Mucosa of descending colon (tissue), 3 donors: ENCODE data around the gene PHC3. TPM values are rescaled to one million over a fixed set of nuclear protein-coding genes. Genes with fewer than 3 reads are reported as not detected.
A peak's percentile ranks its signal among the peaks of the same experiment; 100 is the strongest.

ENCODE experiments used
- ATAC-seq: fragments of 200-7000 bp; cut with Tn5 transposase; one replicate; pipeline ENCODE4 v1.9.1; 2020; ENCODE audit warnings: mild to moderate bottlenecking, moderate library complexity
- DNase-seq, 3 donors: peaks; one replicate each; pipeline ENCODE4 v3.0.0-alpha.2; 2020
- H3K36me3 ChIP-seq: fragments of 200-600 bp; one replicate; pipeline ENCODE4 v1.8.0; 2021; ENCODE audit warnings: low read depth, mild to moderate bottlenecking
- H3K4me1 ChIP-seq: fragments of 200-600 bp; one replicate; pipeline ENCODE4 v1.8.0; 2021; ENCODE audit warnings: low read depth, mild to moderate bottlenecking
- H3K4me3 ChIP-seq: fragments of 200-600 bp; one replicate; pipeline ENCODE4 v1.8.0; 2021; ENCODE audit warnings: mild to moderate bottlenecking
- H3K9me3 ChIP-seq: fragments of 200-600 bp; one replicate; pipeline ENCODE4 v1.8.0; 2021; ENCODE audit warnings: mild to moderate bottlenecking
- CTCF ChIP-seq: fragments of 200-600 bp; IDR thresholded peaks from one replicate; pipeline ENCODE4 v1.8.0; 2022; ENCODE audit warnings: antibody characterized with exemption, mild to moderate bottlenecking
- intact Hi-C, 2 donors: fragments of 100-400 bp; cut with DNase I in 1 of 2; cut with micrococcal nuclease in 1 of 2; formaldehyde crosslinking; loops; one replicate each; pipeline versions ENCODE4 v1.11.0 to v1.11.1; 2022; cut with DNase I, micrococcal nuclease
- total RNA-seq, 3 donors: library from RNA; stranded (reverse); fragmentation: NEBNext Ultra II Directional in 2 of 3; extraction: Animal tissue kit (Norgen Biotek cat#: 25700) in 2 of 3; gene quantifications; one replicate each; pipeline versions ENCODE4 v1.2.1 to v1.2.4, GENCODE V29; 2021 to 2023
- donor health status: DM: no; HTN: no; CAD: no; lungs with moderate emphysema.
- donor health status: DM: no; HTN: no; CAD: no.
- donor health status: DM: no; HTN: yes; CAD: no.

The PHC3 gene
- total RNA-seq, 3 donors from 2014 or later = 54.2 to 96.7 (median 58.0) TPM

- intact Hi-C loops = no loop called here
- ATAC-seq (no peak), DNase-seq (no peak)
- Histone ChIP-seq H3K4me1 (peaks cover 19% of the 10 kb centered on the region), H3K9me3 (no peaks in the 10 kb centered on the region), H3K36me3 (no peaks in the 10 kb centered on the region), H3K4me3 (no peak overlapping the region)
- TF ChIP-seq CTCF = no peak
Measured at GRCh38 chr3:170154084-170154483, 27.4 kb downstream of the PHC3 start.

- intact Hi-C loops = no loop called here
- no peak overlapping the region for H3K4me3 ChIP-seq
- no peaks in the 10 kb centered on the region for H3K9me3 ChIP-seq
- no peak for TF ChIP-seq CTCF
- no peaks in the 10 kb centered on the region for H3K36me3 ChIP-seq
- peaks cover 19% of the 10 kb centered on the region for H3K4me1 ChIP-seq
- DNase-seq (no peak), ATAC-seq (no peak)
Measured at GRCh38 chr3:170151536-170151935, 30.0 kb downstream of the PHC3 start.

- peaks cover 4% of the 10 kb centered on the region for H3K4me1 ChIP-seq
- no peaks in the 10 kb centered on the region for H3K9me3 ChIP-seq
- H3K4me3 ChIP-seq = no peak overlapping the region
- ATAC-seq (no peak), DNase-seq (no peak)
- no peak for TF ChIP-seq CTCF
- intact Hi-C loops = no loop called here
- no peaks in the 10 kb centered on the region for H3K36me3 ChIP-seq
Measured at GRCh38 chr3:170149016-170149415, 32.5 kb downstream of the PHC3 start.

GRCh38 chr3:170145278-170145677, 36.3 kb downstream of the PHC3 start:
- Histone ChIP-seq H3K9me3 (no peaks in the 10 kb centered on the region), H3K36me3 (no peaks in the 10 kb centered on the region), H3K4me1 (no peaks in the 10 kb centered on the region), H3K4me3 (no peak overlapping the region)
- intact Hi-C loops = no loop called here
- DNase-seq (no peak), ATAC-seq (no peak)
- no peak for TF ChIP-seq CTCF

- no peak overlapping the region for H3K4me3 ChIP-seq
- ATAC-seq = peak; percentile 38
- no peaks in the 10 kb centered on the region for H3K36me3 ChIP-seq
Measured at GRCh38 chr3:170144437-170144843, 37.1 kb downstream of the PHC3 start.

More at GRCh38 chr3:170144437-170144843, 37.1 kb downstream of the PHC3 start:
- DNase-seq = no peak
- no peak for TF ChIP-seq CTCF
- Histone ChIP-seq H3K4me1 (no peaks in the 10 kb centered on the region), H3K9me3 (no peaks in the 10 kb centered on the region)
- intact Hi-C loops = no loop called here
